Transverse colon (tissue), 4 donors: ENCODE results near the gene KANK2. TPM values are rescaled to one million over a fixed set of nuclear protein-coding genes. Genes with fewer than 3 reads are reported as not detected.
"Not testable (repeated sequence)": the region's sequence is repeated elsewhere in the genome, so short reads cannot be mapped to it uniquely, and the experiment has no call there.

ENCODE experiments used
- DNase-seq: peaks from one replicate; pipeline ENCODE4 v3.0.0-alpha.2; 2019
- H3K27ac ChIP-seq, 4 donors: fragments of 200-600 bp; sonication (generic); 2 replicates each; pipeline ENCODE4 v1.5.1; 2016 to 2018; ENCODE audit warnings: inconsistent platforms in 4 of 4
- H3K27me3 ChIP-seq: fragments of 200-600 bp; sonication (generic); 2 replicates; pipeline ENCODE4 v1.5.1; 2017; ENCODE audit warnings: inconsistent platforms
- H3K36me3 ChIP-seq, 4 donors: fragments of 200-600 bp; sonication (generic); 2 replicates each; pipeline ENCODE4 v1.5.1; 2017 to 2019; ENCODE audit warnings: inconsistent platforms in 4 of 4
- H3K4me1 ChIP-seq, 4 donors: fragments of 200-600 bp; sonication (generic); 2 replicates each; pipeline ENCODE4 v1.5.1; 2017 to 2020; ENCODE audit warnings: inconsistent platforms in 4 of 4
- H3K4me3 ChIP-seq, 4 donors: fragments of 200-600 bp; sonication (generic); 1 replicate in 1 of 4; 2 replicates in 3 of 4; pipeline versions ENCODE4 v1.5.1 to v1.6.1; 2017 to 2019; ENCODE audit warnings: inconsistent platforms in 4 of 4
- H3K9me3 ChIP-seq, 2 donors: fragments of 200-600 bp; sonication (generic); 2 replicates each; pipeline ENCODE4 v1.5.1; 2017 to 2019; ENCODE audit warnings: inconsistent platforms in 2 of 2
- CTCF ChIP-seq, 5 experiments: fragments of 200-600 bp in 3 of 5; fragments of 450-650 bp in 2 of 5; sonication (generic) in 3 of 5; IDR thresholded peaks; 1 replicate in 2 of 5; 2 replicates in 3 of 5; pipeline ENCODE4 v1.5.1; 2016 to 2017; ENCODE audit warnings: antibody characterized with exemption in 5 of 5, inconsistent platforms in 3 of 5, mild to moderate bottlenecking in 2 of 5, moderate library complexity in 1 of 5
- EP300 ChIP-seq: sonication (generic); formaldehyde crosslinking; IDR thresholded peaks from one replicate; pipeline ENCODE4 v1.6.1; 2017; ENCODE audit warnings: antibody characterized with exemption, low read depth
- POLR2A ChIP-seq: fragments of 450-650 bp; IDR thresholded peaks from one replicate; pipeline ENCODE4 v1.6.1; 2016; ENCODE audit warnings: antibody characterized with exemption, mild to moderate bottlenecking, moderate library complexity
- POLR2AphosphoS5 ChIP-seq, 3 donors: sonication (generic); formaldehyde crosslinking; IDR thresholded peaks; one replicate each; pipeline ENCODE4 v1.6.1; 2016; ENCODE audit warnings: antibody characterized with exemption in 3 of 3
- WGBS, 2 donors: methylation state at CpG; one replicate each; pipeline ENCODE4 v1.1.5; 2018; ENCODE audit warnings: low coverage in 1 of 2; 5-methylcytosine and 5-hydroxymethylcytosine counted together
- in situ Hi-C, 4 donors: fragments of 200-750 bp; cut with MboI; loops; one replicate each; pipeline versions ENCODE4 v1.15.0 to v1.15.1; 2017; ENCODE audit warnings: low sequenced_read_pairs in 3 of 4, low pct_ligation_motif_present in 1 of 4, low pct_unique_long_range_greater_than_20kb in 1 of 4
- intact Hi-C: fragments of 100-400 bp; cut with DNase I; formaldehyde crosslinking; loops from one replicate; pipeline ENCODE4 v1.15.1; 2023; ENCODE audit warnings: low total_unique reads
- total RNA-seq, 4 donors: library from RNA; depleted of rRNA; stranded (reverse); fragments of >200 nt; gene quantifications; one replicate each; pipeline ENCODE4 v1.1.0, GENCODE V29; 2016

KANK2 gene
- total RNA-seq, 4 donors from 2014 or later = 145 to 339 (median 243) TPM

GRCh38 chr19:11130824-11131455 is 66.4 kb downstream of the KANK2 start:
- peak overlapping the region; percentile 45 to 77 (median 64) for H3K27ac ChIP-seq
- peaks cover 0 to 31% (median 14%) of the 10 kb centered on the region in 4 donors for H3K36me3 ChIP-seq
- H3K9me3 ChIP-seq = no peaks in the 10 kb centered on the region
- 52% methylated on average over 19 of the region's 19 CpGs; no CpG with 5 or more reads in 1 of the 2 donors for WGBS, 2 donors
- no peaks in the 10 kb centered on the region for H3K27me3 ChIP-seq
- peaks cover 0 to 7% (median 5%) of the 10 kb centered on the region in 4 donors for H3K4me1 ChIP-seq
- TF ChIP-seq EP300 (no peak), POLR2A (no peak), CTCF (IDR thresholded peaks at IDR 0.05) (peak; percentile 89 to 95 (median 91)), POLR2AphosphoS5 (IDR thresholded peaks at IDR 0.05) (peak in 1 of 3 donors; percentile 12)
- DNase-seq = peak; percentile 90
- in situ Hi-C loops = loop anchor here in 2 of 4 donors (5.0 to 10.0 kb wide), 2 partner anchors 74 to 94 kb away; no protein-coding TSS in a partner anchor
- H3K4me3 ChIP-seq = no peak overlapping the region
- intact Hi-C loops = no loop called here

GRCh38 chr19:11127905-11128304 is 69.4 kb downstream of the KANK2 start:
- DNase-seq = no peak
- Histone ChIP-seq H3K27ac (no peak overlapping the region), H3K9me3 (no peaks in the 10 kb centered on the region), H3K4me1 (peaks cover 0 to 7% (median 5%) of the 10 kb centered on the region in 4 donors), H3K36me3 (peaks cover 0 to 50% (median 22%) of the 10 kb centered on the region in 4 donors), H3K4me3 (no peak overlapping the region), H3K27me3 (no peaks in the 10 kb centered on the region)
- in situ Hi-C loops = loop anchor here in 2 of 4 donors (5.0 to 10.0 kb wide), 3 partner anchors 91 to 193 kb away; no protein-coding TSS in a partner anchor
- TF ChIP-seq EP300 (no peak), POLR2A (no peak), CTCF (IDR thresholded peaks at IDR 0.05) (no peak), POLR2AphosphoS5 (IDR thresholded peaks at IDR 0.05) (no peak)
- WGBS, 2 donors = 80 to 97% methylated on average over 1 to 15 of the region's 15 CpGs
- intact Hi-C loops = loop anchor here (5.0 kb wide), 1 partner anchor 91 kb away; no protein-coding TSS in a partner anchor

GRCh38 chr19:11125994-11126685 is 71.2 kb downstream of the KANK2 start:
- Histone ChIP-seq H3K9me3 (no peaks in the 10 kb centered on the region), H3K4me3 (no peak overlapping the region), H3K27me3 (no peaks in the 10 kb centered on the region), H3K4me1 (peaks cover 0 to 7% (median 5%) of the 10 kb centered on the region in 4 donors), H3K36me3 (peaks cover 0 to 56% (median 25%) of the 10 kb centered on the region in 4 donors), H3K27ac (no peak overlapping the region)
- TF ChIP-seq CTCF (IDR thresholded peaks at IDR 0.05) = peak; percentile 77 to 85 (median 78)
- no peak for TF ChIP-seq POLR2A
- peak; percentile 14 to 54 (median 14) for TF ChIP-seq POLR2AphosphoS5 (IDR thresholded peaks at IDR 0.05)
- peak; percentile 86 for DNase-seq
- in situ Hi-C loops (loop anchor here in 2 of 4 donors (5.0 to 10.0 kb wide), 3 partner anchors 89 to 191 kb away; no protein-coding TSS in a partner anchor), intact Hi-C loops (loop anchor here (5.0 kb wide), 1 partner anchor 89 kb away; no protein-coding TSS in a partner anchor)
- WGBS, 2 donors = 55 to 61% methylated on average over 7 to 11 of the region's 11 CpGs

GRCh38 chr19:11124157-11124556 is 73.2 kb downstream of the KANK2 start:
- H3K4me1 ChIP-seq, DNase-seq, H3K27ac ChIP-seq, intact Hi-C loops, H3K4me3 ChIP-seq, H3K27me3 ChIP-seq, H3K9me3 ChIP-seq: not testable (repeated sequence)
- H3K36me3 ChIP-seq = peaks cover 0 to 56% (median 23%) of the 10 kb centered on the region in 4 donors
- in situ Hi-C loops = loop anchor here in 2 of 4 donors (10.0 kb wide), 2 partner anchors 89 to 189 kb away; no protein-coding TSS in a partner anchor
- WGBS, 2 donors = 100% methylated on average over 4 of the region's 4 CpGs; no CpG with 5 or more reads in 1 of the 2 donors
